GM12878 (cell line): Measurements from ENCODE around the gene NKAIN2. TPM values are rescaled to one million over a fixed set of nuclear protein-coding genes. Genes with fewer than 3 reads are reported as not detected.

ENCODE experiments used
- ATAC-seq: fragments of 200-7000 bp; cut with Tn5 transposase; 3 replicates; pipeline ENCODE4 v1.9.1; 2020; ENCODE audit warnings: mild to moderate bottlenecking, moderate library complexity
- BruUV-seq: library from RNA; stranded (reverse); fragments of 400-500 nt; replicated peaks from 2 replicates; lab custom pipeline; 2021; lab: Mats Ljungman, UMichigan
- CTCF ChIA-PET: fragments of 300-600 bp; sonication (Branson Sonifier 250); formaldehyde crosslinking; extraction: SDS; loops from one replicate; lab custom pipeline; 2021; ENCODE audit warnings: inconsistent platforms; lab: Yijun Ruan, JAX
- POLR2A ChIA-PET: fragments of 350-600 bp; formaldehyde crosslinking; extraction: SDS; loops from one replicate; lab custom pipeline; 2021; ENCODE audit warnings: inconsistent platforms; lab: Charles Lee
- RAD21 ChIA-PET: fragments of 300-600 bp; sonication (Branson Sonifier 250); formaldehyde crosslinking; loops from one replicate; lab custom pipeline; 2023; ENCODE audit warnings: antibody characterized with exemption; ENCODE audit not compliant: unreplicated experiment; lab: Charles Lee
- SMC1A ChIA-PET: fragments of 300-600 bp; sonication (Branson Sonifier 250); formaldehyde crosslinking; loops from one replicate; lab custom pipeline; 2023; ENCODE audit not compliant: unreplicated experiment, uncharacterized antibody; lab: Charles Lee
- DNase-seq: peaks from one replicate; pipeline ENCODE4 v3.0.0-alpha.2; 2011; ENCODE audit warnings: low read depth, low spot score
- FAIRE-seq: peaks from 3 replicates; lab custom pipeline; 2011; peaks lifted over from hg19 to GRCh38; lab: Jason Lieb, UNC
- H2AFZ ChIP-seq: 2 replicates; pipeline ENCODE4 v1.6.0; 2011; ENCODE audit warnings: low read depth, low read length, control low read depth; ENCODE audit not compliant: control insufficient read depth
- H3K27ac ChIP-seq: 2 replicates; pipeline ENCODE4 v1.5.1; 2011; ENCODE audit warnings: control low read depth; ENCODE audit not compliant: control insufficient read depth, insufficient read depth
- H3K27me3 ChIP-seq, 2 experiments: replicated peaks in 1 of 2; 2 replicates each; pipeline versions ENCODE4 v1.6.0 to v1.6.1; 2011; ENCODE audit warnings: low read length in 1 of 2; ENCODE audit not compliant: control insufficient read depth in 2 of 2, insufficient read depth in 2 of 2
- H3K36me3 ChIP-seq, 2 experiments: 2 replicates each; pipeline ENCODE4 v1.5.1; 2011; ENCODE audit warnings: low read length in 1 of 2; ENCODE audit not compliant: control insufficient read depth in 2 of 2, insufficient read depth in 2 of 2
- H3K4me1 ChIP-seq: 2 replicates; pipeline ENCODE4 v1.6.1; 2011; ENCODE audit warnings: mild to moderate bottlenecking, low read length, moderate library complexity, mixed read lengths; ENCODE audit not compliant: control insufficient read depth, insufficient read depth
- H3K4me2 ChIP-seq: 2 replicates; pipeline ENCODE4 v1.6.0; 2011; ENCODE audit warnings: control low read depth; ENCODE audit not compliant: control insufficient read depth, insufficient read depth
- H3K4me3 ChIP-seq: fragments of 200-600 bp; sonication (generic); 2 replicates; pipeline ENCODE4 v1.5.1; 2016
- H3K79me2 ChIP-seq: 2 replicates; pipeline ENCODE4 v1.6.0; 2011; ENCODE audit warnings: low read length; ENCODE audit not compliant: control insufficient read depth, insufficient read depth
- H3K9ac ChIP-seq: 2 replicates; pipeline ENCODE4 v1.8.0; 2011; ENCODE audit warnings: low read length, control low read depth, mixed read lengths; ENCODE audit not compliant: control insufficient read depth, insufficient read depth
- H3K9me3 ChIP-seq: replicated peaks from 3 replicates; pipeline ENCODE4 v1.5.1; 2011; ENCODE audit warnings: mild to moderate bottlenecking, low read length; ENCODE audit not compliant: control insufficient read depth, insufficient read depth
- H4K20me1 ChIP-seq: 2 replicates; pipeline ENCODE4 v1.6.0; 2011; ENCODE audit not compliant: control insufficient read depth, insufficient read depth
- ASH2L ChIP-seq: fragments of 300-600, 200-600 bp; sonication (generic); IDR thresholded peaks from 2 replicates; pipeline ENCODE4 v1.6.1; 2017; ENCODE audit warnings: low read depth, mild to moderate bottlenecking, borderline replicate concordance
- CHD1 ChIP-seq: IDR thresholded peaks from 2 replicates; pipeline ENCODE4 v1.6.1; 2012; ENCODE audit warnings: low read depth, low read length, improper control_type of control experiment
- GATAD2B ChIP-seq: fragments of 450-650 bp; conservative IDR thresholded peaks from 2 replicates; pipeline ENCODE4 v1.6.1; 2017; ENCODE audit warnings: low read depth, mild to moderate bottlenecking, moderate library complexity
- HDGF ChIP-seq: fragments of 450-650 bp; IDR thresholded peaks from 2 replicates; pipeline ENCODE4 v1.6.1; 2016; ENCODE audit warnings: antibody characterized with exemption
- IRF3 ChIP-seq: fragments of 450-650 bp; IDR thresholded peaks from 2 replicates; pipeline ENCODE4 v1.6.1; 2014; ENCODE audit warnings: mild to moderate bottlenecking
- NBN ChIP-seq: fragments of 450-650 bp; IDR thresholded peaks from 2 replicates; pipeline ENCODE4 v1.6.1; 2016
- NFIC ChIP-seq: IDR thresholded peaks from 2 replicates; pipeline ENCODE4 v1.6.1; 2012; ENCODE audit warnings: low read depth, mild to moderate bottlenecking, inconsistent platforms, low read length, moderate library complexity
- NFYA ChIP-seq: IDR thresholded peaks from 2 replicates; pipeline ENCODE4 v1.6.1; 2011; ENCODE audit warnings: low read depth, mild to moderate bottlenecking, low read length, improper control_type of control experiment, borderline replicate concordance
- RB1 ChIP-seq: fragments of 450-650 bp; formaldehyde crosslinking; IDR thresholded peaks from 2 replicates; pipeline ENCODE4 v1.6.1; 2017; ENCODE audit warnings: mild to moderate bottlenecking, borderline replicate concordance
- RUNX3 ChIP-seq: IDR thresholded peaks from 2 replicates; pipeline ENCODE4 v1.6.1; 2012; ENCODE audit warnings: low read length, inconsistent platforms
- STAT3 ChIP-seq: IDR thresholded peaks from 2 replicates; pipeline ENCODE4 v1.6.1; 2011; ENCODE audit warnings: low read depth, low read length, improper control_type of control experiment
- SUZ12 ChIP-seq: fragments of 200-600 bp; sonication (generic); IDR thresholded peaks from one replicate; pipeline ENCODE4 v1.6.1; 2018; ENCODE audit warnings: antibody characterized with exemption, mild to moderate bottlenecking; ENCODE audit not compliant: unreplicated experiment
- ZNF207 ChIP-seq: fragments of 450-650 bp; IDR thresholded peaks from 2 replicates; pipeline ENCODE4 v1.6.1; 2014; ENCODE audit warnings: antibody characterized with exemption, mild to moderate bottlenecking, borderline replicate concordance
- ZNF384 ChIP-seq: IDR thresholded peaks from 2 replicates; pipeline ENCODE4 v1.6.1; 2012; ENCODE audit warnings: low read depth, mild to moderate bottlenecking, low read length, improper control_type of control experiment, borderline replicate concordance
- ZNF622 ChIP-seq: fragments of 450-650 bp; IDR thresholded peaks from 2 replicates; pipeline ENCODE4 v1.6.1; 2017; ENCODE audit warnings: mild to moderate bottlenecking, inconsistent platforms
- WGBS: methylation state at CpG from one replicate; pipeline ENCODE4 v1.1.6; 2016; ENCODE audit warnings: low lambda C conversion rate; ENCODE audit not compliant: insufficient replicate concordance, insufficient coverage; ENCODE audit errors: missing lambda C conversion rate; 5-methylcytosine and 5-hydroxymethylcytosine counted together
- in situ Hi-C: fragments of 300-500 bp; cut with MboI; formaldehyde crosslinking; loops from 9 replicates; pipeline ENCODE4 v1.14.3; 2018; ENCODE audit warnings: mixed read lengths
- intact Hi-C: fragments of 100-400 bp; cut with micrococcal nuclease; formaldehyde crosslinking; loops from one replicate; pipeline ENCODE4 v1.14.2; 2022; ENCODE audit not compliant: unreplicated experiment
- polyA plus RNA-seq, 11 experiments: library from polyadenylated mRNA; depleted of rRNA in 4 of 11; unstranded in 6 of 11; stranded (reverse) in 5 of 11; fragments of >200 nt; fragmentation: Nextera tagmentation in 4 of 11; fragmentation: Illumina TruSeq in 1 of 11; extraction: Ambion mirVana in 4 of 11; extraction: Trizol in 1 of 11; gene quantifications; 1 replicate in 1 of 11; 2 replicates in 10 of 11; pipeline versions ENCODE4 v1.2.1 to v1.2.3, GENCODE V29; 2011 to 2016; ENCODE audit warnings: inconsistent platforms in 2 of 11, missing spikeins in 2 of 11, low read depth in 1 of 11
- total RNA-seq, 4 experiments: library from RNA; depleted of rRNA in 3 of 4; stranded (reverse); fragments of >200 nt in 3 of 4; fragmentation: Illumina TruSeq in 1 of 4; extraction: Trizol in 1 of 4; gene quantifications; 2 replicates each; pipeline versions ENCODE4 v1.2.1 to v1.2.3, GENCODE V29; 2013 to 2021
- TF ChIP-seq, protein P1 (sequence below): IDR thresholded peaks from 2 replicates; pipeline ENCODE4 v1.6.1; 2012; ENCODE audit warnings: improper control_type of control experiment, low read depth, low read length; ENCODE audit not compliant: insufficient replicate concordance
- TF ChIP-seq, protein P2 (sequence below): IDR thresholded peaks from 2 replicates; pipeline ENCODE4 v1.6.1; 2011; ENCODE audit warnings: low read depth, mild to moderate bottlenecking, low read length, moderate library complexity, borderline replicate concordance; ENCODE audit errors: extremely low read depth
- TF ChIP-seq, protein P3 (sequence below): fragments of 450-650 bp; IDR thresholded peaks from 2 replicates; pipeline ENCODE4 v1.6.1; 2017; ENCODE audit warnings: mild to moderate bottlenecking

NKAIN2 gene
- total and polyA plus RNA-seq, 10 of the 15 experiments (the other 5 are each of a cell fraction or from before 2014, with no cell fraction given), result not detected

DNA sequence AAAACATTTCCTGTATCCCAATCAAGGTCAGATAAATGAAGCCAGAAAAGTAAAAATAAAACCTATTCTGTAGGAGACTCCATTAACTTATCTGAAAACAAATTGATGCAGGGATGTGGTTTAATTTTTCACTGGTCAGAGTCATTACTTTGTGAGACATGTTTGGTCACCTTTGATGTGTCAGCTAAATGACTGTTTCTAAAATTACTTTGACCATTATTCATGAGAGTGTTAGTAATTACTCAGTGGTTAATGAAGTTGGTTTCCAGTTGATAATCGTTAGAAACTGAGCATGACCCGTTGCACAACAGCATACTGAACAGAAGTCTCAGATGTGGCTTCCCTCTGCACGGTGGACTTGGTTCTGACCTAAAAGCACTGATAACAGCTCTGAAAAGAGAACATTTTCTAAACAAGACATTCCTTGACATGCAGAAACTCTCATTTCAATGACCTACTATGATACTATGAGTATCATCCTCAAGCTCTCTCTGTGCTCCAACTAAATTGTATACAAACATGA, 748.1 kb downstream of the NKAIN2 start:
- no peak overlapping the region for H3K4me2 ChIP-seq
- FAIRE-seq, result no peak
- no peak overlapping the region for H2AFZ ChIP-seq
- RAD21 ChIA-PET, result no interaction called here
- no peak for ATAC-seq
- H3K9me3 ChIP-seq, result no peaks in the 10 kb centered on the region
- WGBS, result 2% methylated on average over 3 of the region's 3 CpGs
- H3K79me2 ChIP-seq, result no peaks in the 10 kb centered on the region
- no peak for TF ChIP-seq GATAD2B
- no peak for TF ChIP-seq NFIC
- no peak for TF ChIP-seq ZNF384
- TF ChIP-seq NFYA, result no peak
- TF ChIP-seq, protein P1, sequence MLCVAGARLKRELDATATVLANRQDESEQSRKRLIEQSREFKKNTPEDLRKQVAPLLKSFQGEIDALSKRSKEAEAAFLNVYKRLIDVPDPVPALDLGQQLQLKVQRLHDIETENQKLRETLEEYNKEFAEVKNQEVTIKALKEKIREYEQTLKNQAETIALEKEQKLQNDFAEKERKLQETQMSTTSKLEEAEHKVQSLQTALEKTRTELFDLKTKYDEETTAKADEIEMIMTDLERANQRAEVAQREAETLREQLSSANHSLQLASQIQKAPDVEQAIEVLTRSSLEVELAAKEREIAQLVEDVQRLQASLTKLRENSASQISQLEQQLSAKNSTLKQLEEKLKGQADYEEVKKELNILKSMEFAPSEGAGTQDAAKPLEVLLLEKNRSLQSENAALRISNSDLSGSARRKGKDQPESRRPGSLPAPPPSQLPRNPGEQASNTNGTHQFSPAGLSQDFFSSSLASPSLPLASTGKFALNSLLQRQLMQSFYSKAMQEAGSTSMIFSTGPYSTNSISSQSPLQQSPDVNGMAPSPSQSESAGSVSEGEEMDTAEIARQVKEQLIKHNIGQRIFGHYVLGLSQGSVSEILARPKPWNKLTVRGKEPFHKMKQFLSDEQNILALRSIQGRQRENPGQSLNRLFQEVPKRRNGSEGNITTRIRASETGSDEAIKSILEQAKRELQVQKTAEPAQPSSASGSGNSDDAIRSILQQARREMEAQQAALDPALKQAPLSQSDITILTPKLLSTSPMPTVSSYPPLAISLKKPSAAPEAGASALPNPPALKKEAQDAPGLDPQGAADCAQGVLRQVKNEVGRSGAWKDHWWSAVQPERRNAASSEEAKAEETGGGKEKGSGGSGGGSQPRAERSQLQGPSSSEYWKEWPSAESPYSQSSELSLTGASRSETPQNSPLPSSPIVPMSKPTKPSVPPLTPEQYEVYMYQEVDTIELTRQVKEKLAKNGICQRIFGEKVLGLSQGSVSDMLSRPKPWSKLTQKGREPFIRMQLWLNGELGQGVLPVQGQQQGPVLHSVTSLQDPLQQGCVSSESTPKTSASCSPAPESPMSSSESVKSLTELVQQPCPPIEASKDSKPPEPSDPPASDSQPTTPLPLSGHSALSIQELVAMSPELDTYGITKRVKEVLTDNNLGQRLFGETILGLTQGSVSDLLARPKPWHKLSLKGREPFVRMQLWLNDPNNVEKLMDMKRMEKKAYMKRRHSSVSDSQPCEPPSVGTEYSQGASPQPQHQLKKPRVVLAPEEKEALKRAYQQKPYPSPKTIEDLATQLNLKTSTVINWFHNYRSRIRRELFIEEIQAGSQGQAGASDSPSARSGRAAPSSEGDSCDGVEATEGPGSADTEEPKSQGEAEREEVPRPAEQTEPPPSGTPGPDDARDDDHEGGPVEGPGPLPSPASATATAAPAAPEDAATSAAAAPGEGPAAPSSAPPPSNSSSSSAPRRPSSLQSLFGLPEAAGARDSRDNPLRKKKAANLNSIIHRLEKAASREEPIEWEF, result no peak
- no peak for TF ChIP-seq IRF3
- no peak for TF ChIP-seq ASH2L
- TF ChIP-seq ZNF622, result no peak
- TF ChIP-seq NBN, result no peak
- TF ChIP-seq HDGF, result no peak
- no peak for TF ChIP-seq RUNX3
- TF ChIP-seq SUZ12, result no peak
- TF ChIP-seq, protein P2, sequence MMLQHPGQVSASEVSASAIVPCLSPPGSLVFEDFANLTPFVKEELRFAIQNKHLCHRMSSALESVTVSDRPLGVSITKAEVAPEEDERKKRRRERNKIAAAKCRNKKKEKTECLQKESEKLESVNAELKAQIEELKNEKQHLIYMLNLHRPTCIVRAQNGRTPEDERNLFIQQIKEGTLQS, result no peak
- TF ChIP-seq, protein P3, sequence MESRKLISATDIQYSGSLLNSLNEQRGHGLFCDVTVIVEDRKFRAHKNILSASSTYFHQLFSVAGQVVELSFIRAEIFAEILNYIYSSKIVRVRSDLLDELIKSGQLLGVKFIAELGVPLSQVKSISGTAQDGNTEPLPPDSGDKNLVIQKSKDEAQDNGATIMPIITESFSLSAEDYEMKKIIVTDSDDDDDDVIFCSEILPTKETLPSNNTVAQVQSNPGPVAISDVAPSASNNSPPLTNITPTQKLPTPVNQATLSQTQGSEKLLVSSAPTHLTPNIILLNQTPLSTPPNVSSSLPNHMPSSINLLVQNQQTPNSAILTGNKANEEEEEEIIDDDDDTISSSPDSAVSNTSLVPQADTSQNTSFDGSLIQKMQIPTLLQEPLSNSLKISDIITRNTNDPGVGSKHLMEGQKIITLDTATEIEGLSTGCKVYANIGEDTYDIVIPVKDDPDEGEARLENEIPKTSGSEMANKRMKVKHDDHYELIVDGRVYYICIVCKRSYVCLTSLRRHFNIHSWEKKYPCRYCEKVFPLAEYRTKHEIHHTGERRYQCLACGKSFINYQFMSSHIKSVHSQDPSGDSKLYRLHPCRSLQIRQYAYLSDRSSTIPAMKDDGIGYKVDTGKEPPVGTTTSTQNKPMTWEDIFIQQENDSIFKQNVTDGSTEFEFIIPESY, result no peak
- TF ChIP-seq RB1, result no peak
- no peak for TF ChIP-seq CHD1
- TF ChIP-seq STAT3, result no peak
- TF ChIP-seq ZNF207, result no peak
- no peaks in the 10 kb centered on the region for H3K4me1 ChIP-seq
- H3K9ac ChIP-seq, result no peak overlapping the region
- H4K20me1 ChIP-seq, result no peaks in the 10 kb centered on the region
- no peaks in the 10 kb centered on the region for H3K27me3 ChIP-seq
- BruUV-seq, result no TSS peak
- CTCF ChIA-PET, result interaction anchor here (1.2 kb wide), 1 partner anchor 23 kb away, joined by 3 read pairs; no protein-coding TSS in a partner anchor
- no peak overlapping the region for H3K27ac ChIP-seq
- in situ Hi-C loops, result no loop called here
- SMC1A ChIA-PET, result no interaction called here
- POLR2A ChIA-PET, result no interaction called here
- H3K4me3 ChIP-seq, result no peak overlapping the region
- H3K36me3 ChIP-seq, result no peaks in the 10 kb centered on the region
- no peak for DNase-seq
- intact Hi-C loops, result no loop called here
